Cardiac fibroblast (primary cell): ENCODE results near the gene CEP44.
A peak's percentile ranks its signal among the peaks of the same experiment; 100 is the strongest.
"Not testable (repeated sequence)": the region's sequence is repeated elsewhere in the genome, so short reads cannot be mapped to it uniquely, and the experiment has no call there.

Experiments
- DNase-seq, 2 donors: peaks; one replicate each; pipeline versions ENCODE4 v3.0.0 to v3.0.0-alpha.2; 2010; ENCODE audit warnings: low read depth in 2 of 2
- H3K4me3 ChIP-seq, 2 donors: replicated peaks in 1 of 2; 1 replicate in 1 of 2; 2 replicates in 1 of 2; pipeline ENCODE4 v1.5.1; 2011; ENCODE audit warnings: low read depth in 2 of 2, low read length in 2 of 2, mild to moderate bottlenecking in 2 of 2, moderate library complexity in 1 of 2
- CTCF ChIP-seq: IDR thresholded peaks from one replicate; pipeline ENCODE4 v1.5.1; 2011; ENCODE audit warnings: low read depth, mild to moderate bottlenecking, low read length, inconsistent platforms

Gene CEP44

GRCh38 chr4:174252412-174252811, 31.3 kb upstream of the CEP44 start:
- H3K4me3 ChIP-seq, result no peak overlapping the region
- DNase-seq, result no peak
- TF ChIP-seq CTCF, result no peak

- no peak overlapping the region for H3K4me3 ChIP-seq
- no peak for TF ChIP-seq CTCF
- DNase-seq, result no peak
Observed at GRCh38 chr4:174254613-174255012, 29.1 kb upstream of the CEP44 start.

GRCh38 chr4:174255374-174255773, 28.3 kb upstream of the CEP44 start:
- TF ChIP-seq CTCF, result no peak
- H3K4me3 ChIP-seq, result no peak overlapping the region
- DNase-seq, result no peak

- TF ChIP-seq CTCF, result no peak
- DNase-seq, result peak; percentile 72 to 85
- H3K4me3 ChIP-seq, result no peak overlapping the region
Observed at GRCh38 chr4:174255786-174256185, 27.9 kb upstream of the CEP44 start.

GRCh38 chr4:174256277-174256713, 27.4 kb upstream of the CEP44 start:
- DNase-seq, result peak; percentile 69 to 72
- H3K4me3 ChIP-seq, result no peak overlapping the region
- TF ChIP-seq CTCF, result no peak

- peak in 1 of 2 donors; percentile 6 for DNase-seq
- H3K4me3 ChIP-seq, result no peak overlapping the region
- no peak for TF ChIP-seq CTCF
Observed at GRCh38 chr4:174259580-174259979, 24.1 kb upstream of the CEP44 start.

GRCh38 chr4:174260099-174260498, 23.6 kb upstream of the CEP44 start:
- TF ChIP-seq CTCF, result no peak
- DNase-seq, result peak; percentile 86 to 89
- H3K4me3 ChIP-seq, result no peak overlapping the region

- DNase-seq, H3K4me3 ChIP-seq: not testable (repeated sequence)
Observed at GRCh38 chr4:174261432-174261831, 22.3 kb upstream of the CEP44 start.
